ENCODE data around the gene PDE9A.

- TF ChIP-seq MYC (IDR thresholded peaks at IDR 0.05; ENCODE audit: borderline replicate concordance, low read length) (no peak), POLR2A (IDR thresholded peaks at IDR 0.05; ENCODE audit: low read length) (no peak), POLR2AphosphoS2 (conservative IDR thresholded peaks at IDR 0.05; ENCODE audit: low read length) (no peak)
- TF ChIP-seq, protein P1, sequence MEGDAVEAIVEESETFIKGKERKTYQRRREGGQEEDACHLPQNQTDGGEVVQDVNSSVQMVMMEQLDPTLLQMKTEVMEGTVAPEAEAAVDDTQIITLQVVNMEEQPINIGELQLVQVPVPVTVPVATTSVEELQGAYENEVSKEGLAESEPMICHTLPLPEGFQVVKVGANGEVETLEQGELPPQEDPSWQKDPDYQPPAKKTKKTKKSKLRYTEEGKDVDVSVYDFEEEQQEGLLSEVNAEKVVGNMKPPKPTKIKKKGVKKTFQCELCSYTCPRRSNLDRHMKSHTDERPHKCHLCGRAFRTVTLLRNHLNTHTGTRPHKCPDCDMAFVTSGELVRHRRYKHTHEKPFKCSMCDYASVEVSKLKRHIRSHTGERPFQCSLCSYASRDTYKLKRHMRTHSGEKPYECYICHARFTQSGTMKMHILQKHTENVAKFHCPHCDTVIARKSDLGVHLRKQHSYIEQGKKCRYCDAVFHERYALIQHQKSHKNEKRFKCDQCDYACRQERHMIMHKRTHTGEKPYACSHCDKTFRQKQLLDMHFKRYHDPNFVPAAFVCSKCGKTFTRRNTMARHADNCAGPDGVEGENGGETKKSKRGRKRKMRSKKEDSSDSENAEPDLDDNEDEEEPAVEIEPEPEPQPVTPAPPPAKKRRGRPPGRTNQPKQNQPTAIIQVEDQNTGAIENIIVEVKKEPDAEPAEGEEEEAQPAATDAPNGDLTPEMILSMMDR (IDR thresholded peaks at IDR 0.05), result no peak
Observed at GRCh38 chr21:42615924-42616323, 37.5 kb upstream of the PDE9A start.

Measured in A549 (cell line).